ENCODE data around the gene LILRA1.
"Not testable (repeated sequence)": the region's sequence is repeated elsewhere in the genome, so short reads cannot be mapped to it uniquely, and the experiment has no call there.

The LILRA1 gene

GRCh38 chr19:54560881-54561385 is 32.5 kb upstream of the LILRA1 start:
- Histone ChIP-seq H3K9ac (ENCODE audit: low read length) (no peak overlapping the region), H4K20me1 (ENCODE audit: insufficient read depth, low read length) (no peaks in the 10 kb centered on the region), H3K4me1 (ENCODE audit: insufficient read depth, low read length, severe bottlenecking) (no peaks in the 10 kb centered on the region), H3K27ac (ENCODE audit: low read depth, low read length, poor library complexity, severe bottlenecking) (no peak overlapping the region), H3K4me2 (ENCODE audit: low read length) (no peak overlapping the region), H3K36me3 (ENCODE audit: insufficient read depth, low read length) (no peaks in the 10 kb centered on the region), H2AFZ (ENCODE audit: low read length) (no peak overlapping the region), H3K79me2 (ENCODE audit: insufficient read depth, low read length) (no peaks in the 10 kb centered on the region), H3F3A (ENCODE audit: insufficient read depth, low read length) (no peaks in the 10 kb centered on the region), H3K9me2 (ENCODE audit: low read depth, low read length) (no peaks in the 10 kb centered on the region), H3K4me3 (ENCODE audit: low read depth, low read length, poor library complexity, severe bottlenecking) (no peak overlapping the region), H3K27me3 (ENCODE audit: insufficient read depth, low read length) (no peaks in the 10 kb centered on the region), H3K9me3 (ENCODE audit: low read length) (no peaks in the 10 kb centered on the region)
- no peak for TF ChIP-seq EZH2 (IDR thresholded peaks at IDR 0.05; ENCODE audit: borderline replicate concordance, low read length)

GRCh38 chr19:54561840-54562239 is 31.6 kb upstream of the LILRA1 start:
- no peaks in the 10 kb centered on the region for H3K27me3 ChIP-seq (ENCODE audit: insufficient read depth, low read length)
- H3K4me3 ChIP-seq (ENCODE audit: low read depth, low read length, poor library complexity, severe bottlenecking) = no peak overlapping the region
- H3F3A ChIP-seq (ENCODE audit: insufficient read depth, low read length) = no peaks in the 10 kb centered on the region
- no peak for TF ChIP-seq EZH2 (IDR thresholded peaks at IDR 0.05; ENCODE audit: borderline replicate concordance, low read length)
- TF ChIP-seq, protein P1, sequence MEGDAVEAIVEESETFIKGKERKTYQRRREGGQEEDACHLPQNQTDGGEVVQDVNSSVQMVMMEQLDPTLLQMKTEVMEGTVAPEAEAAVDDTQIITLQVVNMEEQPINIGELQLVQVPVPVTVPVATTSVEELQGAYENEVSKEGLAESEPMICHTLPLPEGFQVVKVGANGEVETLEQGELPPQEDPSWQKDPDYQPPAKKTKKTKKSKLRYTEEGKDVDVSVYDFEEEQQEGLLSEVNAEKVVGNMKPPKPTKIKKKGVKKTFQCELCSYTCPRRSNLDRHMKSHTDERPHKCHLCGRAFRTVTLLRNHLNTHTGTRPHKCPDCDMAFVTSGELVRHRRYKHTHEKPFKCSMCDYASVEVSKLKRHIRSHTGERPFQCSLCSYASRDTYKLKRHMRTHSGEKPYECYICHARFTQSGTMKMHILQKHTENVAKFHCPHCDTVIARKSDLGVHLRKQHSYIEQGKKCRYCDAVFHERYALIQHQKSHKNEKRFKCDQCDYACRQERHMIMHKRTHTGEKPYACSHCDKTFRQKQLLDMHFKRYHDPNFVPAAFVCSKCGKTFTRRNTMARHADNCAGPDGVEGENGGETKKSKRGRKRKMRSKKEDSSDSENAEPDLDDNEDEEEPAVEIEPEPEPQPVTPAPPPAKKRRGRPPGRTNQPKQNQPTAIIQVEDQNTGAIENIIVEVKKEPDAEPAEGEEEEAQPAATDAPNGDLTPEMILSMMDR (IDR thresholded peaks at IDR 0.05; ENCODE audit: low read length) = no peak
- no peaks in the 10 kb centered on the region for H3K4me1 ChIP-seq (ENCODE audit: insufficient read depth, low read length, severe bottlenecking)
- H3K36me3 ChIP-seq (ENCODE audit: insufficient read depth, low read length) = no peaks in the 10 kb centered on the region
- no peak overlapping the region for H3K9ac ChIP-seq (ENCODE audit: low read length)
- no peaks in the 10 kb centered on the region for H3K9me2 ChIP-seq (ENCODE audit: low read depth, low read length)
- no peak overlapping the region for H2AFZ ChIP-seq (ENCODE audit: low read length)
- no peak overlapping the region for H3K27ac ChIP-seq (ENCODE audit: low read depth, low read length, poor library complexity, severe bottlenecking)
- no peaks in the 10 kb centered on the region for H3K79me2 ChIP-seq (ENCODE audit: insufficient read depth, low read length)
- H3K4me2 ChIP-seq (ENCODE audit: low read length) = no peak overlapping the region
- H3K9me3 ChIP-seq (ENCODE audit: low read length) = no peaks in the 10 kb centered on the region
- no peaks in the 10 kb centered on the region for H4K20me1 ChIP-seq (ENCODE audit: insufficient read depth, low read length)

GRCh38 chr19:54563206-54563605 is 30.2 kb upstream of the LILRA1 start:
- not testable (repeated sequence) for H3K36me3 ChIP-seq (ENCODE audit: insufficient read depth, low read length); H3K9me2 ChIP-seq (ENCODE audit: low read depth, low read length); H3K9ac ChIP-seq (ENCODE audit: low read length); H3K9me3 ChIP-seq (ENCODE audit: low read length); H3K27me3 ChIP-seq (ENCODE audit: insufficient read depth, low read length); H3K79me2 ChIP-seq (ENCODE audit: insufficient read depth, low read length); H2AFZ ChIP-seq (ENCODE audit: low read length); H3K4me2 ChIP-seq (ENCODE audit: low read length); H3K4me1 ChIP-seq (ENCODE audit: insufficient read depth, low read length, severe bottlenecking); H3F3A ChIP-seq (ENCODE audit: insufficient read depth, low read length); H4K20me1 ChIP-seq (ENCODE audit: insufficient read depth, low read length); H3K27ac ChIP-seq (ENCODE audit: low read depth, low read length, poor library complexity, severe bottlenecking); H3K4me3 ChIP-seq (ENCODE audit: low read depth, low read length, poor library complexity, severe bottlenecking)

DNA sequence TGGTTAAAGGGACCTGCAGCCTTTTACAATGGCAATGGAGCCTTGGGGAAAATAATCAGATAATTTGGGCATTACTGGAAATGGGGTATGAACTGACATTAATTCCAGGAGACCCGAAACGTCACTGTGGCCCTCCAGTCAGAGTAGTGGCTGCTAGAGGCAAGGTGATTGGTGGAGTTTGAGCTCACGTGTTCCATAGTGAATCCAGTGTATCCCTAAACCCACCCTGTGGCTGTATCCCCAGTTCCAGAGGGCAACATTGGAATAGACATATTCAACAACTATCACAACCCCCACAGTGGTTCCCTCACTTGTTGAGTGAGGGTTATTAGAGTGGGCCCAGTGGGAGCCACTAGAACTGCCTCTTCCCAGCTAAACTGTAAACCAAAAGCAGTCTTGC is 23.1 kb upstream of the LILRA1 start:
- H3K9me2 ChIP-seq (ENCODE audit: low read depth, low read length) = no peaks in the 10 kb centered on the region
- no peak overlapping the region for H3K4me2 ChIP-seq (ENCODE audit: low read length)
- H3K79me2 ChIP-seq (ENCODE audit: insufficient read depth, low read length) = no peaks in the 10 kb centered on the region
- H3K9ac ChIP-seq (ENCODE audit: low read length) = no peak overlapping the region
- no peaks in the 10 kb centered on the region for H3K27me3 ChIP-seq (ENCODE audit: insufficient read depth, low read length)
- H3K4me3 ChIP-seq (ENCODE audit: low read depth, low read length, poor library complexity, severe bottlenecking) = no peak overlapping the region
- TF ChIP-seq EZH2 (IDR thresholded peaks at IDR 0.05; ENCODE audit: borderline replicate concordance, low read length) = no peak
- TF ChIP-seq, protein P1 (IDR thresholded peaks at IDR 0.05; ENCODE audit: low read length) = no peak
- no peak overlapping the region for H2AFZ ChIP-seq (ENCODE audit: low read length)
- no peaks in the 10 kb centered on the region for H3K9me3 ChIP-seq (ENCODE audit: low read length)
- H3K27ac ChIP-seq (ENCODE audit: low read depth, low read length, poor library complexity, severe bottlenecking) = no peak overlapping the region
- H3F3A ChIP-seq (ENCODE audit: insufficient read depth, low read length) = no peaks in the 10 kb centered on the region
- no peaks in the 10 kb centered on the region for H4K20me1 ChIP-seq (ENCODE audit: insufficient read depth, low read length)
- H3K36me3 ChIP-seq (ENCODE audit: insufficient read depth, low read length) = no peaks in the 10 kb centered on the region
- peaks cover 6% of the 10 kb centered on the region for H3K4me1 ChIP-seq (ENCODE audit: insufficient read depth, low read length, severe bottlenecking)

DNA sequence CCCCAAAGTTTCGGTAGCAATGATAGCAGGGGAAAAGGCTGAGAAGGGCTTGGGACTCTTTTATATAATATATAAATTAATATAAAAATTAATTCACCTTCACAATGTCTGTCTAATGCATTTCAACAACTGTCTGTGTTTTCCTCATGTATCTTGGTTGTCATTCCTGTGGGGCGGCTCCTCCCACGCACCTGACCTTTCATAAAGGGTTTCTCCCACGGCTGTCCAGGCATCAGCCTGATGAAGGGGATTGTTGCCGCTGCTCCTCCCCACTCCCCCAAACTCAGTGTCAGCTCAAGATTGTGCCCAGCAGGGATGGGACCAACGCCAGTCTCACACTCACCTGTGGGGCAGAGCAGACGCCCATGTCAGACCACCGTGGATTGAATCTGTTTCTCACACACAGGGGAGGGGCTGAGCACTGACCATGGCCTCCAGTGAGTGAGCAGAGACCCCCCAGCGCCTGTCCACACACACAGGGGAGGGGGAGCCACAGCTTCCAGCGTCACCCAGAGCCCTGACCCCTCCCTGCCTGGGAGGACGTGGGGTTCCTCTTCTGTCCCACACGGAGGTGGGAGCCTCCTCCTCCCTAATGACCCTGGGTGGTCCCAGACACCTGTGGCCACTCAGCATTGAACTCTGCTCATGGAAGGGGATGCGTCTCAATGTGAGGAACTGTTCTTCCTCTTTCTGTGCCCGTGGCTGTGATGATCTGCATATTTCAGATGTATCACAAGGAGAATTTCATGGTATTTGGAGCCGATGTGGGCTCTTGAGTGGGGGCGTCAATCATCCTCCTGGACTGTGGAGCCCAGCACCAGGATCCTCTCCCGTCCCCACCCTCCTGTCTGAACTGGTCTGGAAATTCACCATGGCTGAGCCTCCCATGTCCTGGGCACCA is 21.5 kb upstream of the LILRA1 start:
- H3K4me1 ChIP-seq (ENCODE audit: insufficient read depth, low read length, severe bottlenecking); H3K4me2 ChIP-seq (ENCODE audit: low read length); H3K27me3 ChIP-seq (ENCODE audit: insufficient read depth, low read length); H3K9me2 ChIP-seq (ENCODE audit: low read depth, low read length); H3K4me3 ChIP-seq (ENCODE audit: low read depth, low read length, poor library complexity, severe bottlenecking); H3K36me3 ChIP-seq (ENCODE audit: insufficient read depth, low read length); H3K9me3 ChIP-seq (ENCODE audit: low read length); H3K79me2 ChIP-seq (ENCODE audit: insufficient read depth, low read length); H3F3A ChIP-seq (ENCODE audit: insufficient read depth, low read length); H4K20me1 ChIP-seq (ENCODE audit: insufficient read depth, low read length); H3K9ac ChIP-seq (ENCODE audit: low read length); H3K27ac ChIP-seq (ENCODE audit: low read depth, low read length, poor library complexity, severe bottlenecking); H2AFZ ChIP-seq (ENCODE audit: low read length): not testable (repeated sequence)
